ENCODE data around the gene TTC34.

GRCh38 chr1:2791027-2791760 is 10.3 kb downstream of the TTC34 start:
- TF ChIP-seq CTCF (IDR thresholded peaks at IDR 0.05): no peak
- TF ChIP-seq ZFX (IDR thresholded peaks at IDR 0.05; ENCODE audit: borderline replicate concordance): no peak
